GM23338 (cell line): ENCODE results near the gene FAF1. TPM values are rescaled to one million over a fixed set of nuclear protein-coding genes. Genes with fewer than 3 reads are reported as not detected.

Source experiments
- ATAC-seq: fragments of 200-7000 bp; cut with Tn5 transposase; 3 replicates; pipeline ENCODE4 v1.9.1; 2020
- DNase-seq: peaks from one replicate; pipeline ENCODE4 v3.0.0-alpha.2; 2015; ENCODE audit warnings: low spot score
- H2AFZ ChIP-seq: fragments of 200-600 bp; sonication (generic); 2 replicates; pipeline ENCODE4 v1.8.0; 2016; ENCODE audit warnings: antibody characterized with exemption, mild to moderate bottlenecking, moderate library complexity
- H3F3A ChIP-seq: fragments of 200-600 bp; sonication (generic); replicated peaks from 2 replicates; pipeline ENCODE4 v1.8.0; 2017; ENCODE audit warnings: antibody characterized with exemption, mixed run types, low read depth
- H3K27ac ChIP-seq: fragments of 200-600 bp; sonication (generic); 2 replicates; pipeline ENCODE4 v1.6.1; 2016; ENCODE audit warnings: low read depth
- H3K27me3 ChIP-seq: fragments of 200-600 bp; sonication (generic); 2 replicates; pipeline ENCODE4 v1.8.0; 2016; ENCODE audit warnings: mild to moderate bottlenecking, mixed run types, moderate library complexity; ENCODE audit not compliant: insufficient read depth
- H3K36me3 ChIP-seq: fragments of 200-600 bp; sonication (generic); 2 replicates; pipeline ENCODE4 v1.8.0; 2016; ENCODE audit warnings: mild to moderate bottlenecking; ENCODE audit not compliant: insufficient read depth
- H3K4me1 ChIP-seq: fragments of 200-600 bp; sonication (generic); 2 replicates; pipeline ENCODE4 v1.8.0; 2016; ENCODE audit warnings: mild to moderate bottlenecking, moderate library complexity; ENCODE audit not compliant: insufficient read depth
- H3K4me2 ChIP-seq: fragments of 200-600 bp; sonication (generic); 2 replicates; pipeline ENCODE4 v1.7.1; 2017; ENCODE audit warnings: mixed run types
- H3K4me3 ChIP-seq: fragments of 200-600 bp; sonication (generic); 2 replicates; pipeline ENCODE4 v1.6.1; 2016; ENCODE audit warnings: mixed run types
- H3K79me2 ChIP-seq: fragments of 200-600 bp; sonication (generic); replicated peaks from 2 replicates; pipeline ENCODE4 v1.8.0; 2017; ENCODE audit warnings: mild to moderate bottlenecking; ENCODE audit not compliant: insufficient read depth
- H3K9me2 ChIP-seq: fragments of 200-600 bp; sonication (generic); 2 replicates; pipeline ENCODE4 v1.8.0; 2017; ENCODE audit not compliant: insufficient read depth
- H4K20me1 ChIP-seq: fragments of 200-600 bp; sonication (generic); replicated peaks from 2 replicates; pipeline ENCODE4 v1.8.0; 2017; ENCODE audit warnings: mild to moderate bottlenecking; ENCODE audit not compliant: insufficient read depth
- H3K27ac Mint-ChIP-seq: 2 replicates; pipeline ENCODE4 v1.8.0; 2020; ENCODE audit warnings: inconsistent platforms, mild to moderate bottlenecking, moderate library complexity, mixed read lengths
- H3K27me3 Mint-ChIP-seq: 3 replicates; pipeline ENCODE4 v1.8.0; 2022; ENCODE audit warnings: low read depth, mild to moderate bottlenecking, moderate library complexity, mixed read lengths, inconsistent platforms; ENCODE audit not compliant: insufficient read depth, poor library complexity
- H3K36me3 Mint-ChIP-seq: 3 replicates; pipeline ENCODE4 v1.8.0; 2021; ENCODE audit warnings: low read depth, mild to moderate bottlenecking, inconsistent platforms, moderate library complexity, mixed read lengths
- H3K4me1 Mint-ChIP-seq: 3 replicates; pipeline ENCODE4 v1.8.0; 2020; ENCODE audit warnings: mild to moderate bottlenecking, inconsistent platforms, mixed read lengths
- H3K4me3 Mint-ChIP-seq: 3 replicates; pipeline ENCODE4 v1.8.0; 2021; ENCODE audit warnings: moderate library complexity, mild to moderate bottlenecking, inconsistent platforms, mixed read lengths
- H3K9me3 Mint-ChIP-seq: 3 replicates; pipeline ENCODE4 v1.8.0; 2020; ENCODE audit warnings: moderate library complexity, mild to moderate bottlenecking, inconsistent platforms, mixed read lengths
- CREB1 ChIP-seq: fragments of 250-450 bp; sonication (Bioruptor Pico); IDR thresholded peaks from 2 replicates; pipeline ENCODE4 v1.5.0; 2020; ENCODE audit warnings: low read depth, mild to moderate bottlenecking, moderate library complexity
- EZH2 ChIP-seq: fragments of 200-600 bp; sonication (generic); IDR thresholded peaks from one replicate; pipeline ENCODE4 v1.8.0; 2017; ENCODE audit warnings: antibody characterized with exemption, mild to moderate bottlenecking, low read depth; ENCODE audit not compliant: unreplicated experiment
- JUNB ChIP-seq: IDR thresholded peaks from one replicate; pipeline ENCODE4 v1.6.1; 2016; ENCODE audit warnings: antibody characterized with exemption; ENCODE audit not compliant: unreplicated experiment
- NANOG ChIP-seq: IDR thresholded peaks from 2 replicates; pipeline ENCODE4 v1.6.1; 2016; ENCODE audit warnings: antibody characterized with exemption, borderline replicate concordance
- STAT1 ChIP-seq: IDR thresholded peaks from one replicate; pipeline ENCODE4 v1.6.1; 2016; ENCODE audit warnings: antibody characterized with exemption; ENCODE audit not compliant: unreplicated experiment
- ZNF114 ChIP-seq: fragments of 250-450 bp; sonication (Bioruptor Pico); IDR thresholded peaks from 2 replicates; pipeline ENCODE4 v1.5.0; 2020; ENCODE audit warnings: mild to moderate bottlenecking, moderate library complexity
- polyA plus RNA-seq: library from polyadenylated mRNA; unstranded; fragments of >200 nt; fragmentation: Nextera tagmentation; extraction: Ambion mirVana; gene quantifications from 2 replicates; pipeline ENCODE4 v1.2.1, GENCODE V29; 2016
- total RNA-seq: library from RNA; depleted of rRNA; stranded (reverse); fragments of >200 nt; shearing (Covaris generic); gene quantifications from 2 replicates; pipeline ENCODE4 v1.2.3, GENCODE V29; 2014
- TF ChIP-seq, protein P1 (sequence below), 2 experiments: fragments of 200-600 bp in 1 of 2; sonication (generic) in 1 of 2; conservative IDR thresholded peaks; 2 replicates each; pipeline versions ENCODE4 v1.5.1 to v1.6.1; 2016 to 2017; ENCODE audit warnings: antibody characterized with exemption in 2 of 2, low read depth in 2 of 2, mild to moderate bottlenecking in 2 of 2, moderate library complexity in 1 of 2
- TF ChIP-seq, protein P2 (sequence below): IDR thresholded peaks from 2 replicates; pipeline ENCODE4 v1.6.1; 2016; ENCODE audit warnings: antibody characterized with exemption
- TF ChIP-seq, protein P3 (sequence below): fragments of 250-450 bp; sonication (Bioruptor Pico); IDR thresholded peaks from 2 replicates; pipeline ENCODE4 v1.5.0; 2020; ENCODE audit warnings: mild to moderate bottlenecking, moderate library complexity
- TF ChIP-seq, protein P4 (sequence below): IDR thresholded peaks from one replicate; pipeline ENCODE4 v1.6.1; 2018; ENCODE audit warnings: antibody characterized with exemption; ENCODE audit not compliant: unreplicated experiment

Gene FAF1
- total and polyA plus RNA-seq, 2 experiments from 2014 or later, result 24.1 to 53.2 TPM

DNA sequence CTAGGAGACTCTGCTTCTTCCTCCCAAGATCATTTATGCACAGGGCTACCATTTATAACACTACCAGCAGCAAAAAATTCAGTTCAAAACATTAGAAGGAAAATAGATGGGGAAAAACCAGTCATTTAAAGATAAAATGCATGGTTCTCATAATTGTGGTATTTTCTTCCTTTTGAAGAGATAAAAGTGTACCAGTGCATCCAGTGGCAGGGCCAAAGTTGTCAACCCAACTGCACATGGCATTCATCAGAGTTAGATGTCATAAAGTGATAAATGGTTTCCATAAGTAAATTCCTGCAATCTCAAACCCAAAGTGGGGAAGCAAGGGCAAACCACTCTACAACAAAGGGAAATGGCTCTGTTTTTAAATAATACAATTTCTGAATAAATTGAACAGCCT, 417.7 kb downstream of the FAF1 start:
- Histone ChIP-seq H3K27me3 (no peaks in the 10 kb centered on the region), H3K36me3 (no peaks in the 10 kb centered on the region), H3F3A (no peaks in the 10 kb centered on the region), H3K27ac (no peak overlapping the region), H3K79me2 (no peaks in the 10 kb centered on the region), H3K9me2 (no peaks in the 10 kb centered on the region), H4K20me1 (no peaks in the 10 kb centered on the region), H3K4me2 (no peak overlapping the region), H3K4me1 (no peaks in the 10 kb centered on the region), H2AFZ (no peak overlapping the region), H3K4me3 (no peak overlapping the region)
- no peak for TF ChIP-seq ZNF114 (CRISPR knock-in tag)
- Mint-ChIP-seq H3K27ac (no peak overlapping the region), H3K4me3 (no peak overlapping the region), H3K27me3 (no peaks in the 10 kb centered on the region), H3K36me3 (no peaks in the 10 kb centered on the region), H3K9me3 (no peaks in the 10 kb centered on the region), H3K4me1 (no peaks in the 10 kb centered on the region)
- DNase-seq (no peak), ATAC-seq (no peak)

DNA sequence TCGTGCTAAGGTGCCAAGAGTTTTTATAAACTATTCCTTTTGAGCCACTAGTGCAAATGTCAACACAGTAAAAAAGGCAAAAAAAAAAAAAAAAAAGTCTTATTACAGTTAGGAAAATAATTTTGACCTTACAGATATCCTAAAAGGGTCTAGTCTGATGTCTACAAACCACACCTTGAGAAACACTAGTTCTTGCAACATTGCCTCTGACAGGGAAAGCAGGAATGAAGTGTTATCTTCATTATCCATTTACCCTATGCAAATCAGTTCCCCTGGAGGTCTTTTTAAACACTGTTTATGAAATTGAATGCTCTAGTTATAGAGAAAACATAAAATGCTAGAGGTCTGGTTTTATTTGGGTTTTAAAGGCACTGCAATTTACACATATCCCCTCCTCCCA, 421.6 kb downstream of the FAF1 start:
- Histone ChIP-seq H2AFZ (no peak overlapping the region), H3K27me3 (no peaks in the 10 kb centered on the region), H4K20me1 (no peaks in the 10 kb centered on the region), H3K79me2 (no peaks in the 10 kb centered on the region), H3K4me3 (no peak overlapping the region), H3K4me1 (no peaks in the 10 kb centered on the region), H3K36me3 (no peaks in the 10 kb centered on the region), H3K27ac (no peak overlapping the region), H3K4me2 (no peak overlapping the region), H3K9me2 (no peaks in the 10 kb centered on the region), H3F3A (no peaks in the 10 kb centered on the region)
- ATAC-seq, result no peak
- DNase-seq, result no peak
- H3K36me3 Mint-ChIP-seq, result no peaks in the 10 kb centered on the region
- no peaks in the 10 kb centered on the region for H3K9me3 Mint-ChIP-seq
- no peaks in the 10 kb centered on the region for H3K4me1 Mint-ChIP-seq
- no peak overlapping the region for H3K27ac Mint-ChIP-seq
- no peak overlapping the region for H3K4me3 Mint-ChIP-seq
- H3K27me3 Mint-ChIP-seq, result no peaks in the 10 kb centered on the region
- no peak for TF ChIP-seq NANOG
- TF ChIP-seq, protein P1, sequence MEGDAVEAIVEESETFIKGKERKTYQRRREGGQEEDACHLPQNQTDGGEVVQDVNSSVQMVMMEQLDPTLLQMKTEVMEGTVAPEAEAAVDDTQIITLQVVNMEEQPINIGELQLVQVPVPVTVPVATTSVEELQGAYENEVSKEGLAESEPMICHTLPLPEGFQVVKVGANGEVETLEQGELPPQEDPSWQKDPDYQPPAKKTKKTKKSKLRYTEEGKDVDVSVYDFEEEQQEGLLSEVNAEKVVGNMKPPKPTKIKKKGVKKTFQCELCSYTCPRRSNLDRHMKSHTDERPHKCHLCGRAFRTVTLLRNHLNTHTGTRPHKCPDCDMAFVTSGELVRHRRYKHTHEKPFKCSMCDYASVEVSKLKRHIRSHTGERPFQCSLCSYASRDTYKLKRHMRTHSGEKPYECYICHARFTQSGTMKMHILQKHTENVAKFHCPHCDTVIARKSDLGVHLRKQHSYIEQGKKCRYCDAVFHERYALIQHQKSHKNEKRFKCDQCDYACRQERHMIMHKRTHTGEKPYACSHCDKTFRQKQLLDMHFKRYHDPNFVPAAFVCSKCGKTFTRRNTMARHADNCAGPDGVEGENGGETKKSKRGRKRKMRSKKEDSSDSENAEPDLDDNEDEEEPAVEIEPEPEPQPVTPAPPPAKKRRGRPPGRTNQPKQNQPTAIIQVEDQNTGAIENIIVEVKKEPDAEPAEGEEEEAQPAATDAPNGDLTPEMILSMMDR (conservative IDR thresholded peaks at IDR 0.05; ENCODE audit: low read depth in 2 of 2), result no peak
- TF ChIP-seq, protein P2, sequence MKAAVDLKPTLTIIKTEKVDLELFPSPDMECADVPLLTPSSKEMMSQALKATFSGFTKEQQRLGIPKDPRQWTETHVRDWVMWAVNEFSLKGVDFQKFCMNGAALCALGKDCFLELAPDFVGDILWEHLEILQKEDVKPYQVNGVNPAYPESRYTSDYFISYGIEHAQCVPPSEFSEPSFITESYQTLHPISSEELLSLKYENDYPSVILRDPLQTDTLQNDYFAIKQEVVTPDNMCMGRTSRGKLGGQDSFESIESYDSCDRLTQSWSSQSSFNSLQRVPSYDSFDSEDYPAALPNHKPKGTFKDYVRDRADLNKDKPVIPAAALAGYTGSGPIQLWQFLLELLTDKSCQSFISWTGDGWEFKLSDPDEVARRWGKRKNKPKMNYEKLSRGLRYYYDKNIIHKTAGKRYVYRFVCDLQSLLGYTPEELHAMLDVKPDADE, result no peak
- no peak for TF ChIP-seq STAT1
- TF ChIP-seq, protein P3, sequence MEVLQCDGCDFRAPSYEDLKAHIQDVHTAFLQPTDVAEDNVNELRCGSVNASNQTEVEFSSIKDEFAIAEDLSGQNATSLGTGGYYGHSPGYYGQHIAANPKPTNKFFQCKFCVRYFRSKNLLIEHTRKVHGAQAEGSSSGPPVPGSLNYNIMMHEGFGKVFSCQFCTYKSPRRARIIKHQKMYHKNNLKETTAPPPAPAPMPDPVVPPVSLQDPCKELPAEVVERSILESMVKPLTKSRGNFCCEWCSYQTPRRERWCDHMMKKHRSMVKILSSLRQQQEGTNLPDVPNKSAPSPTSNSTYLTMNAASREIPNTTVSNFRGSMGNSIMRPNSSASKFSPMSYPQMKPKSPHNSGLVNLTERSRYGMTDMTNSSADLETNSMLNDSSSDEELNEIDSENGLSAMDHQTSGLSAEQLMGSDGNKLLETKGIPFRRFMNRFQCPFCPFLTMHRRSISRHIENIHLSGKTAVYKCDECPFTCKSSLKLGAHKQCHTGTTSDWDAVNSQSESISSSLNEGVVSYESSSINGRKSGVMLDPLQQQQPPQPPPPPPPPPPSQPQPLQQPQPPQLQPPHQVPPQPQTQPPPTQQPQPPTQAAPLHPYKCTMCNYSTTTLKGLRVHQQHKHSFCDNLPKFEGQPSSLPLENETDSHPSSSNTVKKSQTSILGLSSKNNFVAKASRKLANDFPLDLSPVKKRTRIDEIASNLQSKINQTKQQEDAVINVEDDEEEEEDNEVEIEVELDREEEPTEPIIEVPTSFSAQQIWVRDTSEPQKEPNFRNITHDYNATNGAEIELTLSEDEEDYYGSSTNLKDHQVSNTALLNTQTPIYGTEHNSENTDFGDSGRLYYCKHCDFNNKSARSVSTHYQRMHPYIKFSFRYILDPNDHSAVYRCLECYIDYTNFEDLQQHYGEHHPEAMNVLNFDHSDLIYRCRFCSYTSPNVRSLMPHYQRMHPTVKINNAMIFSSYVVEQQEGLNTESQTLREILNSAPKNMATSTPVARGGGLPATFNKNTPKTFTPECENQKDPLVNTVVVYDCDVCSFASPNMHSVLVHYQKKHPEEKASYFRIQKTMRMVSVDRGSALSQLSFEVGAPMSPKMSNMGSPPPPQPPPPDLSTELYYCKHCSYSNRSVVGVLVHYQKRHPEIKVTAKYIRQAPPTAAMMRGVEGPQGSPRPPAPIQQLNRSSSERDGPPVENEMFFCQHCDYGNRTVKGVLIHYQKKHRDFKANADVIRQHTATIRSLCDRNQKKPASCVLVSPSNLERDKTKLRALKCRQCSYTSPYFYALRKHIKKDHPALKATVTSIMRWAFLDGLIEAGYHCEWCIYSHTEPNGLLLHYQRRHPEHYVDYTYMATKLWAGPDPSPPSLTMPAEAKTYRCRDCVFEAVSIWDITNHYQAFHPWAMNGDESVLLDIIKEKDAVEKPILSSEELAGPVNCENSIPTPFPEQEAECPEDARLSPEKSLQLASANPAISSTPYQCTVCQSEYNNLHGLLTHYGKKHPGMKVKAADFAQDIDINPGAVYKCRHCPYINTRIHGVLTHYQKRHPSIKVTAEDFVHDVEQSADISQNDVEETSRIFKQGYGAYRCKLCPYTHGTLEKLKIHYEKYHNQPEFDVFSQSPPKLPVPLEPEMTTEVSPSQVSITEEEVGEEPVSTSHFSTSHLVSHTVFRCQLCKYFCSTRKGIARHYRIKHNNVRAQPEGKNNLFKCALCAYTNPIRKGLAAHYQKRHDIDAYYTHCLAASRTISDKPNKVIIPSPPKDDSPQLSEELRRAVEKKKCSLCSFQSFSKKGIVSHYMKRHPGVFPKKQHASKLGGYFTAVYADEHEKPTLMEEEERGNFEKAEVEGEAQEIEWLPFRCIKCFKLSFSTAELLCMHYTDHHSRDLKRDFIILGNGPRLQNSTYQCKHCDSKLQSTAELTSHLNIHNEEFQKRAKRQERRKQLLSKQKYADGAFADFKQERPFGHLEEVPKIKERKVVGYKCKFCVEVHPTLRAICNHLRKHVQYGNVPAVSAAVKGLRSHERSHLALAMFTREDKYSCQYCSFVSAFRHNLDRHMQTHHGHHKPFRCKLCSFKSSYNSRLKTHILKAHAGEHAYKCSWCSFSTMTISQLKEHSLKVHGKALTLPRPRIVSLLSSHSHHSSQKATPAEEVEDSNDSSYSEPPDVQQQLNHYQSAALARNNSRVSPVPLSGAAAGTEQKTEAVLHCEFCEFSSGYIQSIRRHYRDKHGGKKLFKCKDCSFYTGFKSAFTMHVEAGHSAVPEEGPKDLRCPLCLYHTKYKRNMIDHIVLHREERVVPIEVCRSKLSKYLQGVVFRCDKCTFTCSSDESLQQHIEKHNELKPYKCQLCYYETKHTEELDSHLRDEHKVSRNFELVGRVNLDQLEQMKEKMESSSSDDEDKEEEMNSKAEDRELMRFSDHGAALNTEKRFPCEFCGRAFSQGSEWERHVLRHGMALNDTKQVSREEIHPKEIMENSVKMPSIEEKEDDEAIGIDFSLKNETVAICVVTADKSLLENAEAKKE (CRISPR knock-in tag), result no peak
- no peak for TF ChIP-seq JUNB
- TF ChIP-seq EZH2, result no peak
- TF ChIP-seq CREB1 (CRISPR knock-in tag), result no peak
- no peak for TF ChIP-seq ZNF114 (CRISPR knock-in tag)
- TF ChIP-seq, protein P4, sequence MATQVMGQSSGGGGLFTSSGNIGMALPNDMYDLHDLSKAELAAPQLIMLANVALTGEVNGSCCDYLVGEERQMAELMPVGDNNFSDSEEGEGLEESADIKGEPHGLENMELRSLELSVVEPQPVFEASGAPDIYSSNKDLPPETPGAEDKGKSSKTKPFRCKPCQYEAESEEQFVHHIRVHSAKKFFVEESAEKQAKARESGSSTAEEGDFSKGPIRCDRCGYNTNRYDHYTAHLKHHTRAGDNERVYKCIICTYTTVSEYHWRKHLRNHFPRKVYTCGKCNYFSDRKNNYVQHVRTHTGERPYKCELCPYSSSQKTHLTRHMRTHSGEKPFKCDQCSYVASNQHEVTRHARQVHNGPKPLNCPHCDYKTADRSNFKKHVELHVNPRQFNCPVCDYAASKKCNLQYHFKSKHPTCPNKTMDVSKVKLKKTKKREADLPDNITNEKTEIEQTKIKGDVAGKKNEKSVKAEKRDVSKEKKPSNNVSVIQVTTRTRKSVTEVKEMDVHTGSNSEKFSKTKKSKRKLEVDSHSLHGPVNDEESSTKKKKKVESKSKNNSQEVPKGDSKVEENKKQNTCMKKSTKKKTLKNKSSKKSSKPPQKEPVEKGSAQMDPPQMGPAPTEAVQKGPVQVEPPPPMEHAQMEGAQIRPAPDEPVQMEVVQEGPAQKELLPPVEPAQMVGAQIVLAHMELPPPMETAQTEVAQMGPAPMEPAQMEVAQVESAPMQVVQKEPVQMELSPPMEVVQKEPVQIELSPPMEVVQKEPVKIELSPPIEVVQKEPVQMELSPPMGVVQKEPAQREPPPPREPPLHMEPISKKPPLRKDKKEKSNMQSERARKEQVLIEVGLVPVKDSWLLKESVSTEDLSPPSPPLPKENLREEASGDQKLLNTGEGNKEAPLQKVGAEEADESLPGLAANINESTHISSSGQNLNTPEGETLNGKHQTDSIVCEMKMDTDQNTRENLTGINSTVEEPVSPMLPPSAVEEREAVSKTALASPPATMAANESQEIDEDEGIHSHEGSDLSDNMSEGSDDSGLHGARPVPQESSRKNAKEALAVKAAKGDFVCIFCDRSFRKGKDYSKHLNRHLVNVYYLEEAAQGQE, result no peak
